Dedifferentiated amniotic fluid mesenchymal stem cell (primary cell): ENCODE results near the gene CCDC77.

Experiments
- DNase-seq: peaks from one replicate; pipeline ENCODE4 v3.0.0-alpha.2; 2016; ENCODE audit errors: extremely low spot score

Gene CCDC77

DNA sequence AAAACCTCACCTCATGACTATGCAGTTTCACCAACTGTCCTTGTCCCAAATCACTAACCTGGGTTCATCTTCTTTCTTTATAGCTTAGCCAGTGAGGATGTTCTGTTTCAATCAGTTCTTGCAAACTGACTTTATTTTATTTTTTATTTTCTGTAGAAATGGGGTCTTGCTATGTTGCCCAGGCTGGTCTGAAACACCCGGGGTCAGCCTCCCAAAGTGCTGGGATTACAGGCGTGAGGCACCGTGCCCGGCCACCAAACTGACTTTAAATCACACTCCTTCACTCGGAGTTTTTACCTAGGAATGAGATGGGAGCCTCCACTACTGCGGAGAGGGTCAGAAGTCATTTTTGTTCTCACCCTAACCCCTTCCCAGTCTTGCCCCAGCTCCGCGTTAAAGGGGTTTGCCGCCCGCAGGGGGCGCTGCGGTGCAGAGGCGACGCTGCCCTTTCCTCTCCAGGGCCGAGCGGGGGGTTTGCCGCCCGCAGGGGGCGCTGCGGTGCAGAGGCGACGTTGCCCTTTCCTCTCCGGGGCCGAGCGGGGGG, 51.3 kb downstream of the CCDC77 start:
- no peak for DNase-seq

DNA sequence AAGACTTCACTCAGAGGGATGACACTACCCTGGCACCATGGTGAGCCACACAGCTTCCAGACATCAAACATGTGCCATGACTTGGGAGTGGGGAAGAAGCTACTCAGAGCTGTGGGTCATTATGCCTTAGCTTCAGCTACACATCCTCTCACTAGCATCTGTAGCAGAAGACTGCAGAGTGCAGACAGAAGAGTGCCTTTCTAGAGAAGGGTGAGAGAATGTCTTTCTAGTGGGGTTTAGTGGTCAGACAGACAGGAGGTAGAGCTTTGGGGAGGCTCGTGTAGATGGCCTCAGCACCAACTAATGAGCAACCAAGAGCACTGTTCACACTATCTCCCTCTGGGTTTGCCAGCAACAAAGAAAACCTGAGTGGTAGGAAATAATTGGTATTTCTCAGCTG, 53.4 kb downstream of the CCDC77 start:
- no peak for DNase-seq

DNA sequence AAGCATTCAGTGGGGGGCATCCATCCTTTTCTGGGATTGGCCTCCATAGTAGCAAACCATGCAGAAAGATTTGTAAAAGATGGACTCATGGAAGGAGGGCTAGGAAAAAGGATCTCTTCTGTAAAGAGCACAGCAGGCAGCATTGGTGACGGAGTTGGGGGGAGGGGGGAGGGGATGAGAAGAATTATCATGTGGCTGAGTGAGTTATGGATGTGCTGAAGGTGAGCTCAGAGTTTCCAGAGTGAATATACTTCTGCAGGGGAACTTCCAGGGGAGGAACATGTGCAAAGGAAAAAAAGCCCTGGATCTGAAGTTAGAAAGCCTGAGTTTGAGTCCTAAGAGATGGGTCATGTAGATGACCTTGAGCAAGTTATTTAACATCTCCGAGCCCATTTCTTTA, 54.4 kb downstream of the CCDC77 start:
- no peak for DNase-seq

DNA sequence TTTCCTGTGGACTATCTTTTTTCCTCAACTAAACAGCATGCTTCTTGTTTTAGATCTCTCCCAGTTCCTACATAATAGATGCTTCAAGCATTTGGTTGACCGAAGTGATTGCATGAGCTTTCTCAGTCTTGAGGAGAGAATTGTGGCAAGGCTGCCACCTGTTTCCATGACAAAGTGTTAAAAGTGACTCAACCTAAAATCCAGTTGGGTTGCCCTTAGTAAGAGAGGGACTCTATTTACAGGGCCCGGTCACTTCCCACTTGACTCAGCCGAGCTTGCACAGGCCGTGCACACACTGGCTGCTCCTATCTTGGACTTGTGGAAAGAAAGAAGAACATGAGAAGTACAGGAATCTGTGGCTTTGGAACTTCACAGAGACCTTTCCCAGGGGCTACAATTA, 56.2 kb downstream of the CCDC77 start:
- DNase-seq: no peak

DNA sequence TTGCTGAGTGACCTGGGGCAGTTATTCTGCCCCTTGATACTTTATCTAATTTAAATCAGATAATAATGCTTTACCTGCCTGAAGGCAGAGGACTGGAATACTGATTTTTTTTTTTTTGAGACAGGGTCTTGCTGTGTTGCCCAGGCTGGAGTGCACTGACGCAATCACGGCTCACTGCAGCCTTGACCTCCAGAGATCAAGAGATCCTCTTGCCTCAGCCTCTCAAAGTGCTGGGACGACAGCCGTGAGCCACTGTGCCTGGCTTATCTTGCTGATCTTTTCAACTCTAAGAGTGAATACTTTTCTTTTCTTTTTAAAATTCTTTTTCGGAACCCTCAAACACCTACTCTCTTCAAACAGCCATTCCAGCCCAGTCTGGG, 57.6 kb downstream of the CCDC77 start:
- no peak for DNase-seq

DNA sequence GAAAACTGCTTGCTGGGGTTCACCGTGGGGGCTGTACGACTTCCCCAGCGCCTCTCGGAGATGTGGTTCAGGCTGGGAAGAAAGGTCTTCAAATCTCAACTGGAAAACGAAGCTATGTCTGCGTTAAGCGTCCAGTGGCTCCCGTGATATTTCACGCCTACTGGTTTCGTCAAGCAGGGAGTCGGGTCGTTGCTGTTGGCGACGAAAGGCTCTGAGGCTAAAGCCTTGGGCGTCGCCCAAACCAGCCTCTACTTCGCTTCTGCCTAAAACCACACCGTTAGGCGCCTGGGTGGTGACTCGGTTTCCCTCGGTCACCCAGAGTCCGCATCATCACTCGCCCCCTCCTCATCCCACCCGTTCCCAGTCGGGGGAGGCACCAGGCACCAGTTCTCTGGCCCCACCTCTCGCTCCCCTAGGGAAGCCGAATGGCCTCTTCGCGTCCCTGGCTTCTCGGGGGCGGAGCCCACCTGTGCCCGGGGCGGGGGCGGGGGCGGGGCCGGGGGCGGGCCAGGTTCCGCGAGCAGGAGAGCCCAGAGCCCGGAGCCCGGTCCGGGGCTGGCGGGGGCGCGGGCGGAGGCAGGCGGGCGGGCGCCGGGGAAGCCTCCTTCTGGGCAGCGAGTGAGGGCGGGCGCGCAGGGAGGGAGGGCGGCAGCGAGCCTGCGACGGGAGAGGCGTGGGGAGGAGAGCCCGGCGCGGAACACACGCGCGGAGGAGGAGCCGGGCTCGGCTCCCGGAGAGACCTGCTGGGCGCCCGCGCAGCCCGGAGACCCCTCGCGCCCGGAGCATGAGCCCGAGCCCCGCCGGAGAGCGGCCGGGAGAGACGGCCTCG, 58.2 kb downstream of the CCDC77 start, which contains the start of gene B4GALNT3:
Gene B4GALNT3, plus strand, starts transcription at position 510 of the 829 bp plus-strand sequence. CDS start 438 bp downstream, outside the sequence.
- DNase-seq: no peak

DNA sequence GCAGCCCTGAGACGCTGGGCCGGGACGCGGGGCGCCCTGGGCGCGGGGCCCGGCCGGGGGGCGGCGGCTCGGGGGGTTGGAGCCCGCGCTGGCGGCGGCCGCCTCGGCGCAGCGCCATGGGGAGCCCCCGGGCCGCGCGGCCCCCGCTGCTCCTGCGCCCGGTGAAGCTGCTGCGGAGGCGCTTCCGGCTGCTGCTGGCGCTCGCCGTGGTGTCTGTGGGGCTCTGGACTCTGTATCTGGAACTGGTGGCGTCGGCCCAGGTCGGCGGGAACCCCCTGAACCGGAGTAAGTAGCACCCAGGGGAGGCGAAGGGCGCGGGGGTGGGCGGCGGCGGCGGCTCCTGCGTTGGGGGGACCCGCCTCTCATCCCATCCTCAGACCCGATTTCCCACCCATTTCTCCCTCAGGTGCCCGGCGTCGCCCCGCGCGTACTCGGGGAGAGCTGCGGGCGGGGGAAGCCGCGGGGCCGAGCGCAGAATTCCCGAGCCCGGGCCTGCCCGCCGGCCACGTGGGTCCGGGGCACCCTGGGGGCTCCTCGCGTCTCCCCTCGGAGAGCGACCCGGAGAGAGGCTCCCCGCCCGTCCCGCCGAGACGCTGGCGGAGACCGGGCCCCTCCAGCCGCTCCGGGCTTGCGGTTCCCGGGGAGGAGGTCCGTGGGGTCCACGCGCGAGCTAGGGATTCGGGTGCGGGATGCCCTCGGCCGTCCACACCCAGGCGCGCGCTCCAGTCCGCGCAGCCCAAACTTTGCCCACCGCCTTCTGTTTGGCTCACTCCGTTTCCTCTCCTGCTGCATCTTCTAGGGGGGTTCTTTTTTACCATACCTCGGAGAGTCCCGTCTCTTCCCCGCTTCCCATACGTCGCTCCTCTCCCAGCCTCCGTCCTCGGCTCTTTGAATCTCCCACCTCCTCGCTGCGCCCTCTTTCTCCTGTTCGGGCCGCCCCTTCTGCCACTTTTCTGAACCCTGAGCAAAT, 59.1 kb downstream of the CCDC77 start:
- DNase-seq: no peak

DNA sequence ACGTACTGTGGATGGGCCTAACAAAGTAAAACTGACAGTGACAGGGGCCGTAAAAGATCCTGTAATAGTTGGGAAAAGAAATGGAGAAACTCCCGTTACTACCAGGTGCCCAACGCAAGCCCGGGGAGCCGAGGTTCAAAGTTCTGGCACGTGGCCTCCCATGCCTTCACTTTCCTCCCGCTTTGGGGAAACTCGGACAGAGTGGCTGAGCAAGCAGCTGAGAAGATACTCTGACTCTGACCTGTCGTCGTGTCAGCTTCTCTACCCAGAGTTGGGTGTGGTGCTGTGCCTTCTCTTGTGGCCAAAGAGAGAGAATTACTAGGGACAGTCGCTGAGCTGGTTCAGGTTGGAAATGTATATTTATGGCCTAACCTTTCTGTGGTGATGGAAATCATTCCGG, 60.0 kb downstream of the CCDC77 start:
- no peak for DNase-seq

DNA sequence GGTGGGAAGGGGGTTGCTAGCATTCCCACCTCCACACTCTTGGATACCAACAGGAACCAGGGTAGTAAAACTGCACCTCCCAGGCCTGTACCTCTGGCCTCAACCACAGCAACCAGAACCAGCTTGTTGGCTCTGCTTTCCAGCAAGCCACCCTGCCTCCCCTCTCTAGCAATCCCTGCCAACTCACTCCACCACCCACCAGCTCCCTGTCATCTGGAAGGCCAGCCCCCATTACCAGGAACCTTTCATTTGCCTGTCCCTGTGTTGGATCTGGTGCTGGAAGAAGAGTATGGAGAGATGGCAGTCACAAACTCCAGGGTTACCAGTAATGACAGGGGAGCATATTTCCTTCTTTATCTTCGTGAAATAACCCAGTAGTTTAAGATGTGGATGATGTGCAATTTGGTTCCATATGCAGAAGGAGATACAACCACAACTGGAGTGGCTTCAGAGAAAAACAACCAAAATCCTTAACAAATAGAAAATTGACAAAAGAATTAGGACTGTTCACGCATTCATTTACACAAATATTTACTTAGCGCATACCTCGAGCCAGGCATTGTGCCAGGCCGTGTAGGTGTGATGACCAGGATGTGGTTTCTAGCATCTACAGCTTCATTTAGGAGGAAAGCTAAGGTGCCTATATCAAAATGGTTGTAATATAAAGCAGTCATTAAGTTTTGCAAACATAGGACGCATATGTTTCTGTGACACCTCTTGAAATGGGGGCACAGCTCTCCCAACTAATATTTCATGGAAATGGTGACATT, 61.7 kb downstream of the CCDC77 start:
- DNase-seq: no peak

DNA sequence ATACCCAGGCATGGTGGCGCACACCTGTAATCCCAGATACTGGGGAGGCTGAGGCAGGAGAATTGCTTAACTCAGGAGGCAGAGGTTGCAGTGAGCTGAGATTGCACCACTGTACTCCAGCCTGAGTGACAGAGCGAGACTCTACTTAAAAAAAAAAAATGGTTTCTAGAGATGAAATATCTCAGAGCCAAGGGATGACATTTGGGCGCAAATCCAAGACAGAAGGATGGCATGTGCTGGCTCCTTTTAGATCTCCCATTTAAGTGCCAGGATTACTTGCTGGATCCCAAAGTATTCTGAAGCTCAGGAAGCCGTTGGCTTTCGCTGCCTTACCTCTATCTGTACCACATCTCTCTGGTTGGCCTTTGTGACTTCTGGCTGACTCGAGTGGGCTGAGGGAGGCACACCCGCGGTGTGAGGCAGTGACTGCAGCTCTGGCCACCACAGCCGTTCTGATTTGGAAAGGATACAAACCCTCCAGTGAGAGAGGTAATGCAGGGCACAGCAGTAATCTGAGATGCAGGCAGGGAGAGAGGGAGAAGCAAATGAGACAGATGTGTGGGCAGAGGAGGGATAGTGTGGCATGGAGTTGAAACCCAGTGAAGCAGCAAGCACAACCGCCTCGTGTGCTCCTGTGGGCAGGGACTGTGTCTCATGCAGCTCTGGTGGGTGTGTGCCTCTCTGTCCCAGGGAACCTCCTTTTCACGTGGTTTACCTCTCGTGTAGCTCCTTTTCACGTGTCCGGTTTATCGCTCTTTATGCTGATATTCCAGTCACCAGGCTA, 63.2 kb downstream of the CCDC77 start:
- no peak for DNase-seq

DNA sequence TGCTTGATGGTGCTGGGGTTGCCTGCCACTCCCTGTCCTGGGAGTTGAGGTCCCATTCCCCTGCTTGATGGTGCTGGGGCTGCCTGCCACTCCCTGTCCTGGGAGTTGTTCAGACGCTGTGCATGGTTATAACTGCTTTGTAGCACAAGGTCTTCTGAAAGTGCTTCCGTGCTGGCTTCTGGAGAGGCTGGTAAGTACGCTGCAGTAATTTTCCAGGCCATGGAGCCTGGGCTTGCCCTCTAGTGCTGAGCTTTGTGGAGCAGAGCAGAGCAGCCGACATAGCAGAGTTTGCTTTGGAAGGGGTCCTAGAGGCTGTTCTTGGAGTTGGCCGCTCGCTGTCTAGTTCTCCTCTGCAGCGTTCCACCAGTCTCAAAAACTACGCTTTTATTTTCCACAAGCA, 64.6 kb downstream of the CCDC77 start:
- no peak for DNase-seq

DNA sequence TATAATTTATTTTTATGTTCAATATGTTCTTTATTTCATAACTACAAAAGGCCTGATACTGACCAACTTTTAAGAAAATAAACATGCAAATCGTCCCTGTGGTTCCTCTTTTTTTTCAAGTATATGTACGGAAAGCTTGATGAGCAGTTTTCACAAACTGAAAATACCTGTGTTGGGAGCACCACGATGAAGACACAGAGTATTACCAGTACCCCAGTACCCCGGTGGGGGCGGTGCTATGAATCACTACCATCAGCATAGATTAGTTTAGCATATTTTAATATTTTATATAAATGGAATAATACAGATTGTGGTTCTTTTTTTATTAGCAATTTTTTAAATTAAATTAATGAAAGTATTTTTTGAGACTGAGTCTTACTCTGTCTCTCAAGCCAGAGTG, 65.3 kb downstream of the CCDC77 start:
- DNase-seq: no peak

DNA sequence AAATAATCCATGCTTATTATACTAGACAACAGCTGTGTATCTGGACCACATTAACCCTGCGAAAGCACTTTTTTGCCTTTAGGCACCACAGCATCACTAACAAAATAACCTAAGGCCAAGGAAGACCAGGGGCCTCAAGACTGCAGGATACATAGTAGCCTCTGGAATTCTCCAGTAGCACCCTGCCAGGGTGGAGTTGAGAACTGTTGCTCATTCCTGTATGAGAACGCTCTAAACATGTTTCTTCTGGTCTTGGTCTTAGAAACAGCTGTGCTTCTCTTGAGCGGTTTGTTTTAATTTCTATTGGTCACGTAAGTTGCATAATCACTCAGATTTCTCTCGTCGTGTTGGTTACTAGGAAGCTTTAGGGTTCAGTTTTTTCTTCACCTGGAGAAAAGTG, 66.1 kb downstream of the CCDC77 start:
- DNase-seq: no peak

DNA sequence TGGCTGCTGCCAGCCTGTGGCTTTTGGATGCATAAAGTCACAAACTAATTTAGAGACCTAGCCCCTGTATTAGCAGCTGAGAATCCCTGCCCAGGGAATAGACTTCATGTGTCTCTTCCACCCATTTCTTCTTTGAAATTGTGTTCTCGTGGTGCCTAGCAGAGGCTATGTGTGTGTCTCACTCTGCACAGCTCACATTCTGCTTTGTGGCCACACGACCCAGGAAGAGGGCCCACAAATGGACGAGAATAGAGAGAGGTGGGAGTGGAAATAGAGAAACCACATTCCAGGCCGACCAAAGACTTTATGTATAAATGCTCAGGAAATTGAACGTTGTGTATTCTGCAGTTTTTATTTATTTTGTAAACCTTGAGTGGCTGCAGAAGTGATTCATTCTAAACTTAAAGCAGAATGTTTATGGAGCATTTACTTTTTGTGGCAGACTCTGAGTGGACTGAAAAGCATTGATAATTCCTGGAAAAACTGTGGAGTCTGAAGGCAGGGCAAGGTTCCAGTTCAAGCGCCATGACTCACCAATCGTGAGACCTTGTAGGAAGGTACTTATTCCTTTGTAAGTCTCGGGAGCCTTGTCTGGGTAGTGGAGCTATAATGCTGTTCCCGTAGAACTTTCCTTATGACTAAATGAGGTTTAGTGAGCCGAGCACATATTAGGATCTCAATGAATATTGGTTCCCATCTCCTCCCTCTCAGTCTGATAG, 67.4 kb downstream of the CCDC77 start:
- peak; percentile 40 for DNase-seq

DNA sequence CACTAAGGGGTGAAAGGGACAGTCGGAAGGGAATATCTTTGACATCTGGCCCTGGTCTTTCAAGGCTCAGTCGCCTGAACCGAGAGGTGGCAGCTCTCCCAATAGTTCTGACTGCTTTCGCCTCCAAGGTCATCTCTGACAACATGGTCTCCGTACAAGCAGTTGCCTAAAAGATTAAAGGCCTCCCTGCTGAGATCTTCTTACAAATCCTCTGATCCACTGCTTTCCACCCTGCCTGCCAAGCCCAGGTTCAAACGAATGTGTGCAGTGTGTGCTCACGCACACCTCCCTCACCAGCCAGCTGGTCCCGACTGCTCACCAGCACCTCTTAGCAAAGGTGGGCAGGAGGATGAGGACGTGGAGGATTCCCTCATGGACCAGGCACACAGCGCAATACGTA, 68.7 kb downstream of the CCDC77 start:
- DNase-seq: no peak

DNA sequence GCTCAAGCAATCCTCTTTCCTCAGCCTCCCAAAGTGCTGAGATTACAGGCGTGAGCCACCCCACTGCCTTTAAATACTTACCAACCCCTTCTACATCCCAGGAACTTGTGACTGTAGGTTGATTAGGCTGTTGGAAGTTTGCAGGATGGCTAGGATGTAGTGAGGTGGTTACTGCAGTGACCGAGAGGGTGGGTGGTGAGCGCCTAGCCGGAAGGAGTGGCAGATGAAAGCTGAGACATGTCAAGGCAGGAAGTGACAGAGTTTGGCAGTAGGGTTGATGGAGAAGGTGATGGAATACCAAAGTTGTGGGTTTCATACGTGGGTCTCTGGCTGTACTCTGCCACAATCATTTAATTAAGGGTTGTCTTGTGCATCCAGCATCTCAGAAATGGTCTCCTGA, 71.8 kb downstream of the CCDC77 start:
- DNase-seq: no peak

DNA sequence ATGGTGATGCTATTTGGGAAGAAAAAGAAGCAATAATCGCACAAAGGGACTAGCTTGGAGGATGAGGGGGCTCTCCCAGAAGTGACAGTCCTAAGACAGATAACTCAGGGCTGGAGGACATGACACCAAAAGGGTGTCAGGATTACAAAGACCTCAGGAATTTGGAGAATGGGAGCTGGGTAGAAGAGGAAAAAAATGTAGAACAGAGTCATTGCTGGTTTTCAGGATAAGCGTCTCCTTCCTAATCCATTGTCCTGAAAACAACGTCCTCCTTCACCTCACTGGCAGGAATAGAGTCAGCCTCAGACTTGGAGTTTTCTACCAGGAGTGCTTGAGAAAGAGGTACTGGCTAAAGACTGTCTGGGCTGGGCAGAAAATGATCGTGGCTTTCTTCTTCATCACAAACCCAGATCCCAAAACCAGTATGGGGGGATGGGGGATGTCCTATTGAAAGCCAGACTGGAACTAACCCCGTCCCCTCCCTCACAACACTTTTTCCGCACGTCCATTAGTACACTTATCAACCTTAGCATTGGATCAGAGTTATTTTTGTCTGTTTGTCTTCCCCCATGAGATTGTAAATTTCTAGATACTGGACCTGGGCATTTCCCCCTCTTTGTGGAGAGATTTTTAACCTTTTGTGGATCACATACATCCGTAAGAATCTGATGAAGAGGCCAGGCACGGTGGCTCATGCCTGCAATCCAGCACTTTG, 72.6 kb downstream of the CCDC77 start:
- DNase-seq: no peak

DNA sequence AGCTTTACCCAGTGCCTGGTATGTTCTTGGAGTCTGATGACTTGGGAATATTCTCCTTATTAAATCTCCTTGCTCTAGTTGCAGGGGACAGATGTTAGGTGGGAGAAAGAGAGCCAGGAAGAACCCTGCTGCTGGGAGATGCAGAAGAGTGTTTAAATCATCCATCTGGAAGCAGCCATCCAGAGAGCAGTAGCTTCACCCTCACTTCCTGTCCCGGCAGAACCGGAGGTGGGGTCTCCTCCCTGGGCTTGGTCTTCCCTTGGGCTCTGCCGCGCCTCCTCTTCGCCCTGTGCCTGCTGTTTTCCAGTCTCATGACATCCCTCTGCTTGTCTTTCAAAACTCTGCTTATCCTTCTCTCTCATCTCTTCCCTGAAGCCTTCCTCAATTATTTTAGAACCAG, 73.8 kb downstream of the CCDC77 start:
- DNase-seq: no peak

DNA sequence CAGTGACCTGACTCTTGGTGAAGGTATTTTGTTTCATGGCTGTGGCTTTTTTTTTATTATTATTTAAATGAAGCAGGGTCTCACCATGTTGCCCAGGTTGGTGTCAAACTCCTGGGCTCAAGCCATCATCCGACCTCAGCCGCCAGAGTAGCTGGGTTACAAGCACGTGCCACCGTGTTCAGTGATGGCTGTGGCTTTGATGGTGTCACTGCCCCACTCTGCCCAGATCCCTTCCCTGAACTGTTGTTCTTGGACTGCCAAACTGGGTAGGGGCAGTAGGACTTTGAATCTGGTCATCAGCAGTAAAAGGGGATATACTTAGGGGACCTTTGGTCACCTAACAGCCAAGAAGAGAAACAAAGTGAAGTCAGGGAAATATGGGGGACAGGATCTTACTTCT, 77.7 kb downstream of the CCDC77 start:
- DNase-seq: no peak
